ENCODE measurements around the gene PAX7.
"Not testable (repeated sequence)": the region's sequence is repeated elsewhere in the genome, so short reads cannot be mapped to it uniquely, and the experiment has no call there.

The PAX7 gene

DNA sequence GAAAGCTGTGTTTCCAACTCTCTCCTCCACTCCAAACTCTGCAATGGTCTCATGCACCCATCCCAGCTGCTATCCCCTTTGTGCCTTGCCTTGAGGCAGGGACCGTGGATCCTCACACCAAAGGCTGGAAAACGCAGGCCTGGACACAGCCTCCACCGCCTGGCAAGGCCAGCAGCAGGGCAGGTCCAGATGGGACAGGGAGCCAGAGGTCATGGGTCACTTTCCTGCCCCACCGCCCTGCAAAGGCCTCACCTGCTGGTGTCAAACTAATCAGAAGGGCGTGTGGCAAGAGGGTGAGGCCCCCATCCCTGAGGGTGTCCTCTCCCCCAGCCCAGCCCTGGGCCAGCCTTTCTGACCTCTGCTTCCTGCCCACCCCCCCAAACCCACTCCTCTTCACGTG lies 106.3 kb downstream of the PAX7 start:
- TF ChIP-seq, protein P1, sequence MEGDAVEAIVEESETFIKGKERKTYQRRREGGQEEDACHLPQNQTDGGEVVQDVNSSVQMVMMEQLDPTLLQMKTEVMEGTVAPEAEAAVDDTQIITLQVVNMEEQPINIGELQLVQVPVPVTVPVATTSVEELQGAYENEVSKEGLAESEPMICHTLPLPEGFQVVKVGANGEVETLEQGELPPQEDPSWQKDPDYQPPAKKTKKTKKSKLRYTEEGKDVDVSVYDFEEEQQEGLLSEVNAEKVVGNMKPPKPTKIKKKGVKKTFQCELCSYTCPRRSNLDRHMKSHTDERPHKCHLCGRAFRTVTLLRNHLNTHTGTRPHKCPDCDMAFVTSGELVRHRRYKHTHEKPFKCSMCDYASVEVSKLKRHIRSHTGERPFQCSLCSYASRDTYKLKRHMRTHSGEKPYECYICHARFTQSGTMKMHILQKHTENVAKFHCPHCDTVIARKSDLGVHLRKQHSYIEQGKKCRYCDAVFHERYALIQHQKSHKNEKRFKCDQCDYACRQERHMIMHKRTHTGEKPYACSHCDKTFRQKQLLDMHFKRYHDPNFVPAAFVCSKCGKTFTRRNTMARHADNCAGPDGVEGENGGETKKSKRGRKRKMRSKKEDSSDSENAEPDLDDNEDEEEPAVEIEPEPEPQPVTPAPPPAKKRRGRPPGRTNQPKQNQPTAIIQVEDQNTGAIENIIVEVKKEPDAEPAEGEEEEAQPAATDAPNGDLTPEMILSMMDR (IDR thresholded peaks at IDR 0.05; ENCODE audit: extremely low read depth, missing control alignments), result no peak
- DNase-seq (ENCODE audit: low spot score), result no peak

DNA sequence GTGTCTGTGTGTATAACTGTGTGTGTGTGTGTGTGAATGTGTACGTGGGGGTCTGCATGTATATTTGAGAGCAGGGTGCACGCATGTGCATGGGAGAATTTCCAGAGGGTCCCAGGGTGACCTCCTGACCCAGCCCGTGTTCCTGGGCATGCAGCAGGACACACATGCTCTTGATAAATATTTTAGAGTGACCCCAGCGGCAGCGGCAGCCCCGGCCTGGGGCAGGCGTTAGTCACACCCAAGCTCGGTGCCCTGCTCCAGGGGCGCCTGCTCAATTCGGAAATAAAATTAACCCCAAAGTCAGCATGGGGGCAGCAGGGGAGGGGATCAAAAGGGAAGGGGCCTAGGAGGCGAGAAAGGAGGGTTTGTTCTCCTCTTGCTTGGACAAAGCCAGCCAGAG lies 107.5 kb downstream of the PAX7 start:
- DNase-seq (ENCODE audit: low spot score), result no peak
- TF ChIP-seq, protein P1 (IDR thresholded peaks at IDR 0.05; ENCODE audit: extremely low read depth, missing control alignments), result no peak

DNA sequence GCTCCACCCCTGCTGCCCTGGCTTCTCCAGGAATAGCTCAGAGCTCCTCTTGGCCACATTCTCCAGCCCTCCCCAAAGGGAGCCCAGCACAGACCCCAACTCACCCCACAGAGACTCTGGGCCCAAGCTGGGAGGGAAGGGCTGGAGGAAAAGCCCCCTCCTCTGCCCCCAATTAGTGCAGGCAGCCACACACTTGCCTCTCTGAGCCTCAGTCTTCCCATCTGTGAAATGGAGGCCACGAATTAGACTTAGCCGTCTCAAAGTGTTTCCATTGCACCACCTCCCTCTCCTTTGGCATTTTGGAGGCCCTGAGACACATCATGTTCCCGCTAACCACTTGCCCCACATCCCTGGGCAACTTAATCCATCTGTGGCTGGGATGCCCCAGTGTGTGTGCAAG lies 108.0 kb downstream of the PAX7 start:
- no peak for DNase-seq (ENCODE audit: low spot score)
- TF ChIP-seq, protein P1 (IDR thresholded peaks at IDR 0.05; ENCODE audit: extremely low read depth, missing control alignments), result no peak

DNA sequence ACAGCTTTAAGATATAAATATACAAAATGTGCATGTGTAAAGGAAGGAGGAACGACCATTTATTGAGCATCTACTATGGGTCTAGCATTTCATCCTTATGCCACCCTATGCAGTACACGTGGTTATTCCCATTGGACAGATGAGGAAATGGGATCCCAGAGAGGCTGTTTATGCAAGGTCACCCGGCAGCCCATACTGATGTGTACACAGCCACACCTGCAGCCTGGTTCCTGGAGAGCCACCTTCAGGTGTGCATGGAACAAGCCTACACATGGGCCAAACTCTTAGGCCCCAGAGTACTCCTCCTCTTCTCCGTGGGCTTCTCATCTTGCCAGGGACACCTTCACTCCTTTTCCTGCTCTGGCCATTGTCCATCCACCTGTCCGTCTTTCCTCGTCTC lies 108.8 kb downstream of the PAX7 start:
- TF ChIP-seq, protein P1 (IDR thresholded peaks at IDR 0.05; ENCODE audit: extremely low read depth, missing control alignments), result no peak
- DNase-seq (ENCODE audit: low spot score), result no peak

DNA sequence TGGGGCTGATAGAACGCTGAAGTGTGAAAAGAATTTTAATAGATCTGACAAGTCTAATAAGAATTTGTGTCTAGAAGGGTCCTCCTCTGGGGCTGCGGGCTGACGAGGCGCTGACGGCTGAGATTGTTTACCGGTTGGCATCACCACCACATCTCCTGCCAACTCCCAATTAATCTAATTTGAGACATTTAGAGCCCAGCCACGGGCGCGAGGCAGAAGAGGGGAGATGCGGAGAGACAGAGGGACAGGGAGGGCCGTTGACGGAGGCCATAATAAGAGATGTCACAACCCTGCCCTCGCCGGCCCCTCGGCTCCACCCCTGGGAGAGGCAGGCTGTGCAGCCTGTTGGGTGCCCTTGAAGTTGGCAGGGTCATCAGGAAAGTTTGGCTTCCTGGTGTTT lies 109.3 kb downstream of the PAX7 start:
- no peak for DNase-seq (ENCODE audit: low spot score)
- TF ChIP-seq, protein P1 (IDR thresholded peaks at IDR 0.05; ENCODE audit: extremely low read depth, missing control alignments), result no peak

DNA sequence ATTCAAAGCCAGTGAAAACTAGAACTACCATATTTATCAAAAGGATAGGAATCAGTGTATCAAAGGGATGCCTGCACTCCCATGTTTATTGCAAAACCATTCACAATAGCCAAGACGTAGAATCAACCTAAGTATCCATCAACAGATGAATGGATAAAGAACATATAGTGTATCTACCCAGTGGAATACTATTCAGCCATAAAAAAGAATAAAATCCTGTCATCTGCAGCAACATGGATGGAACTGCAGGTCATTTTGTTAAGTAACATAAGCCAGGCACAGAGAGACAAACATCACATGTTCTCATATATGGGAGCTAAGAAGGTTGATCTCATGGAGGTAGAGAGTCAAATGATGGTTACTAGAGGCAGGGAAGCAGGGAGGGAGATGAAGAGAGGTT lies 110.0 kb downstream of the PAX7 start:
- no peak for DNase-seq (ENCODE audit: low spot score)
- TF ChIP-seq, protein P1 (IDR thresholded peaks at IDR 0.05; ENCODE audit: extremely low read depth, missing control alignments), result no peak

DNA sequence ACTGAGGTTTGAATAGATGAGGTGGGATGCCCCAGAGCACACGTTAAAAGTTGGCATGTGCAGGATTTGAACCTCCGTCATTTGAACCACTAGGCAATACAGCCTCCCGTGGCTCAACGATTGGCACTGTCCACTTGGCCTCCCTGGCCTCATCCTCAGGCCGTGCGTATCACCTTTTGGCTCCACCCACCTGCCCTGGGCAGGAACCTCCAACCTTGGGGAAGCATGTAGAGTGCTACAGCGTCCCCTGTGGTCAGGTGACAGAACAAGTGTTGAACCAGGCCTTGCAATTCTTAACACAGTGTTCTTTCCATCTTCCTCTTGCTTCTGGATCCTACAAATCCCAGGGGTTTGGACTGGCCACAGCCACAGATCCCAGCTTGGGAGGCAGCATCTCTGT lies 112.6 kb downstream of the PAX7 start:
- no peak for DNase-seq (ENCODE audit: low spot score)
- TF ChIP-seq, protein P1 (IDR thresholded peaks at IDR 0.05; ENCODE audit: extremely low read depth, missing control alignments), result no peak

DNA sequence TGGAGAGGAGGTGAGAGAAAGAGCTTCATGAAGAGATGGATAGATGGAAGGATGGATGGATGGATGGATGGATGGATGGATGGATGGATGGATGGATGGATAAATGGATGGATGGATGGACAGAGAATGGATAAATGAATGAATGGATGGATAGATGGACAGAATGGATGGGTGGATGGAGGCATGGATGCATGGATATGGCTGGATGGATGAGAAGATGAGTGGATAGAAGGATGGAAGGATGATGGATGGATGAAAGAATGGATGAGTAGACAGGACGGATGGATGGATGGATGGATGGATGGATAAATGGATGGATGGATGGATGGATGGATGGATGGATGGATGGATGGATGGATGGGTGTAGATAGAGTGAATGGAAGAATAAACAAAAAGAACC lies 113.7 kb downstream of the PAX7 start:
- DNase-seq (ENCODE audit: low spot score), result not testable (repeated sequence)

All from GM20000 (cell line).